GM12878 (cell line): Measurements from ENCODE around the gene IFT81. TPM values are rescaled to one million over a fixed set of nuclear protein-coding genes. Genes with fewer than 3 reads are reported as not detected.

Source experiments
- E2F8 ChIP-seq: fragments of 450-650 bp; IDR thresholded peaks from 2 replicates; pipeline ENCODE4 v1.6.1; 2018; ENCODE audit warnings: mild to moderate bottlenecking, low read depth, moderate library complexity; ENCODE audit not compliant: partially characterized antibody
- FOS ChIP-seq: IDR thresholded peaks from 3 replicates; pipeline ENCODE4 v1.6.1; 2011; ENCODE audit warnings: borderline replicate concordance; ENCODE audit not compliant: insufficient read length; ENCODE audit errors: extremely low read depth
- HDAC6 ChIP-seq: fragments of 200-600 bp; sonication (generic); IDR thresholded peaks from one replicate; pipeline ENCODE4 v1.8.0; 2017; ENCODE audit warnings: antibody characterized with exemption; ENCODE audit not compliant: unreplicated experiment
- JUNB ChIP-seq: IDR thresholded peaks from 2 replicates; pipeline ENCODE4 v1.6.1; 2016; ENCODE audit warnings: antibody characterized with exemption, mild to moderate bottlenecking
- KLF5 ChIP-seq: fragments of 450-650 bp; IDR thresholded peaks from 2 replicates; pipeline ENCODE4 v1.6.1; 2014; ENCODE audit warnings: mild to moderate bottlenecking; ENCODE audit not compliant: partially characterized antibody
- NBN ChIP-seq: fragments of 450-650 bp; IDR thresholded peaks from 2 replicates; pipeline ENCODE4 v1.6.1; 2016
- NFXL1 ChIP-seq: fragments of 450-650 bp; IDR thresholded peaks from 2 replicates; pipeline ENCODE4 v1.6.1; 2017; ENCODE audit warnings: antibody characterized with exemption, mild to moderate bottlenecking, borderline replicate concordance
- ZBTB11 ChIP-seq: fragments of 450-650 bp; formaldehyde crosslinking; IDR thresholded peaks from 2 replicates; pipeline ENCODE4 v1.5.0; 2022; ENCODE audit warnings: mild to moderate bottlenecking, missing genetic modification characterization
- ZNF274 ChIP-seq: IDR thresholded peaks from one replicate; pipeline ENCODE4 v1.8.0; 2011; ENCODE audit not compliant: insufficient read length, insufficient read depth
- polyA plus RNA-seq, 11 experiments: library from polyadenylated mRNA; depleted of rRNA in 4 of 11; unstranded in 6 of 11; stranded (reverse) in 5 of 11; fragments of >200 nt; fragmentation: Nextera tagmentation in 4 of 11; fragmentation: Illumina TruSeq in 1 of 11; extraction: Ambion mirVana in 4 of 11; extraction: Trizol in 1 of 11; gene quantifications; 1 replicate in 1 of 11; 2 replicates in 10 of 11; pipeline versions ENCODE4 v1.2.1 to v1.2.3, GENCODE V29; 2011 to 2016; ENCODE audit warnings: inconsistent platforms in 2 of 11, missing spikeins in 2 of 11, low read depth in 1 of 11
- total RNA-seq, 4 experiments: library from RNA; depleted of rRNA in 3 of 4; stranded (reverse); fragments of >200 nt in 3 of 4; fragmentation: Illumina TruSeq in 1 of 4; extraction: Trizol in 1 of 4; gene quantifications; 2 replicates each; pipeline versions ENCODE4 v1.2.1 to v1.2.3, GENCODE V29; 2013 to 2021

Gene IFT81
- total and polyA plus RNA-seq, 10 of the 15 experiments (the other 5 are each of a cell fraction or from before 2014, with no cell fraction given): 4.1 to 9.9 (median 5.6) TPM

GRCh38 chr12:110266381-110266960 lies 142.3 kb downstream of the IFT81 start (continued):
- TF ChIP-seq ZBTB11 (no peak), ZNF274 (no peak), E2F8 (no peak), JUNB (no peak), NFXL1 (no peak), FOS (no peak), KLF5 (no peak), NBN (no peak), HDAC6 (no peak)
